ENCODE results near the gene ADAP2. TPM values are rescaled to one million over a fixed set of nuclear protein-coding genes. Genes with fewer than 3 reads are reported as not detected.

The ADAP2 gene
- total and polyA plus RNA-seq, 10 of the 15 experiments (the other 5 are each of a cell fraction or from before 2014, with no cell fraction given), result 0.15 to 13.6 (median 6.8) TPM

GRCh38 chr17:31008374-31009041 is 86.8 kb downstream of the ADAP2 start (continued):
- TF ChIP-seq ZZZ3 (IDR thresholded peaks at IDR 0.05; ENCODE audit: control insufficient read depth, insufficient read length, low read depth) (no peak), RAD51 (IDR thresholded peaks at IDR 0.05) (no peak), NFIC (IDR thresholded peaks at IDR 0.05; ENCODE audit: low read depth, low read length) (no peak), SREBF2 (IDR thresholded peaks at IDR 0.05; ENCODE audit: low read length) (no peak), MYB (IDR thresholded peaks at IDR 0.05; ENCODE audit: borderline replicate concordance, low read depth, low read length) (no peak), BMI1 (IDR thresholded peaks at IDR 0.05; ENCODE audit: borderline replicate concordance) (no peak), ZNF217 (IDR thresholded peaks at IDR 0.05) (no peak), YBX1 (IDR thresholded peaks at IDR 0.05) (no peak), PML (IDR thresholded peaks at IDR 0.05; ENCODE audit: low read length) (0 out of 2 replicates have a peak, but pooled peaks have one; percentile 56), KDM1A (IDR thresholded peaks at IDR 0.05; ENCODE audit: borderline replicate concordance) (no peak), YY1 (IDR thresholded peaks at IDR 0.05; ENCODE audit: low read depth, low read length) (peak; percentile 41; the same call in 1 of the 2 replicates), RB1 (IDR thresholded peaks at IDR 0.05; ENCODE audit: borderline replicate concordance) (no peak), SUZ12 (IDR thresholded peaks at IDR 0.05; ENCODE audit: unreplicated experiment) (no peak), PKNOX1 (IDR thresholded peaks at IDR 0.05) (0 out of 2 replicates have a peak, but pooled peaks have one; percentile 35), IRF4 (IDR thresholded peaks at IDR 0.05; ENCODE audit: low read depth, low read length) (0 out of 2 replicates have a peak, but pooled peaks have one; percentile 22), TCF3 (IDR thresholded peaks at IDR 0.05; ENCODE audit: borderline replicate concordance, insufficient read depth, low read depth, low read length) (no peak), SPI1 (IDR thresholded peaks at IDR 0.05; ENCODE audit: borderline replicate concordance, insufficient read depth, low read depth, low read length) (peak; percentile 45; the same call in 1 of the 2 replicates), TAF1 (IDR thresholded peaks at IDR 0.05; ENCODE audit: borderline replicate concordance, low read depth, low read length) (peak; percentile 35; the same call in 1 of the 2 replicates), MXI1 (IDR thresholded peaks at IDR 0.05; ENCODE audit: low read depth, low read length) (peak; percentile 36; the same call in 1 of the 2 replicates)
- TF ChIP-seq, protein P1, sequence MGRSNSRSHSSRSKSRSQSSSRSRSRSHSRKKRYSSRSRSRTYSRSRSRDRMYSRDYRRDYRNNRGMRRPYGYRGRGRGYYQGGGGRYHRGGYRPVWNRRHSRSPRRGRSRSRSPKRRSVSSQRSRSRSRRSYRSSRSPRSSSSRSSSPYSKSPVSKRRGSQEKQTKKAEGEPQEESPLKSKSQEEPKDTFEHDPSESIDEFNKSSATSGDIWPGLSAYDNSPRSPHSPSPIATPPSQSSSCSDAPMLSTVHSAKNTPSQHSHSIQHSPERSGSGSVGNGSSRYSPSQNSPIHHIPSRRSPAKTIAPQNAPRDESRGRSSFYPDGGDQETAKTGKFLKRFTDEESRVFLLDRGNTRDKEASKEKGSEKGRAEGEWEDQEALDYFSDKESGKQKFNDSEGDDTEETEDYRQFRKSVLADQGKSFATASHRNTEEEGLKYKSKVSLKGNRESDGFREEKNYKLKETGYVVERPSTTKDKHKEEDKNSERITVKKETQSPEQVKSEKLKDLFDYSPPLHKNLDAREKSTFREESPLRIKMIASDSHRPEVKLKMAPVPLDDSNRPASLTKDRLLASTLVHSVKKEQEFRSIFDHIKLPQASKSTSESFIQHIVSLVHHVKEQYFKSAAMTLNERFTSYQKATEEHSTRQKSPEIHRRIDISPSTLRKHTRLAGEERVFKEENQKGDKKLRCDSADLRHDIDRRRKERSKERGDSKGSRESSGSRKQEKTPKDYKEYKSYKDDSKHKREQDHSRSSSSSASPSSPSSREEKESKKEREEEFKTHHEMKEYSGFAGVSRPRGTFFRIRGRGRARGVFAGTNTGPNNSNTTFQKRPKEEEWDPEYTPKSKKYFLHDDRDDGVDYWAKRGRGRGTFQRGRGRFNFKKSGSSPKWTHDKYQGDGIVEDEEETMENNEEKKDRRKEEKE (IDR thresholded peaks at IDR 0.05), result no peak
- TF ChIP-seq, protein P2, sequence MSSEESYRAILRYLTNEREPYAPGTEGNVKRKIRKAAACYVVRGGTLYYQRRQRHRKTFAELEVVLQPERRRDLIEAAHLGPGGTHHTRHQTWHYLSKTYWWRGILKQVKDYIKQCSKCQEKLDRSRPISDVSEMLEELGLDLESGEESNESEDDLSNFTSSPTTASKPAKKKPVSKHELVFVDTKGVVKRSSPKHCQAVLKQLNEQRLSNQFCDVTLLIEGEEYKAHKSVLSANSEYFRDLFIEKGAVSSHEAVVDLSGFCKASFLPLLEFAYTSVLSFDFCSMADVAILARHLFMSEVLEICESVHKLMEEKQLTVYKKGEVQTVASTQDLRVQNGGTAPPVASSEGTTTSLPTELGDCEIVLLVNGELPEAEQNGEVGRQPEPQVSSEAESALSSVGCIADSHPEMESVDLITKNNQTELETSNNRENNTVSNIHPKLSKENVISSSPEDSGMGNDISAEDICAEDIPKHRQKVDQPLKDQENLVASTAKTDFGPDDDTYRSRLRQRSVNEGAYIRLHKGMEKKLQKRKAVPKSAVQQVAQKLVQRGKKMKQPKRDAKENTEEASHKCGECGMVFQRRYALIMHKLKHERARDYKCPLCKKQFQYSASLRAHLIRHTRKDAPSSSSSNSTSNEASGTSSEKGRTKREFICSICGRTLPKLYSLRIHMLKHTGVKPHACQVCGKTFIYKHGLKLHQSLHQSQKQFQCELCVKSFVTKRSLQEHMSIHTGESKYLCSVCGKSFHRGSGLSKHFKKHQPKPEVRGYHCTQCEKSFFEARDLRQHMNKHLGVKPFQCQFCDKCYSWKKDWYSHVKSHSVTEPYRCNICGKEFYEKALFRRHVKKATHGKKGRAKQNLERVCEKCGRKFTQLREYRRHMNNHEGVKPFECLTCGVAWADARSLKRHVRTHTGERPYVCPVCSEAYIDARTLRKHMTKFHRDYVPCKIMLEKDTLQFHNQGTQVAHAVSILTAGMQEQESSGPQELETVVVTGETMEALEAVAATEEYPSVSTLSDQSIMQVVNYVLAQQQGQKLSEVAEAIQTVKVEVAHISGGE (CRISPR knock-in tag; IDR thresholded peaks at IDR 0.05), result no peak
- TF ChIP-seq, protein P3, sequence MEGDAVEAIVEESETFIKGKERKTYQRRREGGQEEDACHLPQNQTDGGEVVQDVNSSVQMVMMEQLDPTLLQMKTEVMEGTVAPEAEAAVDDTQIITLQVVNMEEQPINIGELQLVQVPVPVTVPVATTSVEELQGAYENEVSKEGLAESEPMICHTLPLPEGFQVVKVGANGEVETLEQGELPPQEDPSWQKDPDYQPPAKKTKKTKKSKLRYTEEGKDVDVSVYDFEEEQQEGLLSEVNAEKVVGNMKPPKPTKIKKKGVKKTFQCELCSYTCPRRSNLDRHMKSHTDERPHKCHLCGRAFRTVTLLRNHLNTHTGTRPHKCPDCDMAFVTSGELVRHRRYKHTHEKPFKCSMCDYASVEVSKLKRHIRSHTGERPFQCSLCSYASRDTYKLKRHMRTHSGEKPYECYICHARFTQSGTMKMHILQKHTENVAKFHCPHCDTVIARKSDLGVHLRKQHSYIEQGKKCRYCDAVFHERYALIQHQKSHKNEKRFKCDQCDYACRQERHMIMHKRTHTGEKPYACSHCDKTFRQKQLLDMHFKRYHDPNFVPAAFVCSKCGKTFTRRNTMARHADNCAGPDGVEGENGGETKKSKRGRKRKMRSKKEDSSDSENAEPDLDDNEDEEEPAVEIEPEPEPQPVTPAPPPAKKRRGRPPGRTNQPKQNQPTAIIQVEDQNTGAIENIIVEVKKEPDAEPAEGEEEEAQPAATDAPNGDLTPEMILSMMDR (IDR thresholded peaks at IDR 0.05 in 2 of 3, conservative IDR thresholded peaks at IDR 0.05 in 1 of 3; ENCODE audit: control insufficient read depth in 2 of 3, extremely low read depth in 1 of 3, insufficient read depth in 1 of 3, low read depth in 3 of 3, low read length in 3 of 3), result no peak

All from GM12878 (cell line).